HG03039 (cell line): Measurements from ENCODE around the gene FAM9A.

Experiments used
- ATAC-seq: cut with Tn5 transposase; IDR thresholded peaks from one replicate; pipeline ENCODE4 v1.9.1; 2021; ENCODE audit warnings: mild to moderate bottlenecking, moderate library complexity; ENCODE audit not compliant: unreplicated experiment

FAM9A gene

GRCh38 chrX:8801041-8801599 lies at the start of gene FAM9A:
FAM9A (minus strand) TSS chrX:8801383; CDS start chrX:8800171, 1,212 bp downstream.
- ATAC-seq: no peak

DNA sequence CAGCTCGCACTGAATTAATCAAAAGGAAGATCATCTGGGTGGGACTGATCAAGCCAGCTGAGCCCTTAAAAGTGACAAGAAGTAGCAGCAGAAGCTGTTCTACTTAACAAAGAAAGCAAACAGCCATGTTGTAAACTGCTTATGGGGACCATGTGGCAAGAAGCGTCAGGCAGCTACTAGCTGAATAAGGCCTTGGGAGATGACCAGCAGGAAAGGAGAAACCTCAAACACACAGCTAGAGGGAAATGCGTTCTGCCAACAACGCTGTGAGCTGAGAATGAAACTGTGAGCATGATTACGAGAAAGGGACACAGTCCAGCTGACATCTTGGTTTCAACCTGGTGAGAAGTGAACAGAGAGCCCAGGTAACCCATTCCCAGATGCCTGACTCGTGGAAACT lies 49.3 kb upstream of the FAM9A start:
- no peak for ATAC-seq

DNA sequence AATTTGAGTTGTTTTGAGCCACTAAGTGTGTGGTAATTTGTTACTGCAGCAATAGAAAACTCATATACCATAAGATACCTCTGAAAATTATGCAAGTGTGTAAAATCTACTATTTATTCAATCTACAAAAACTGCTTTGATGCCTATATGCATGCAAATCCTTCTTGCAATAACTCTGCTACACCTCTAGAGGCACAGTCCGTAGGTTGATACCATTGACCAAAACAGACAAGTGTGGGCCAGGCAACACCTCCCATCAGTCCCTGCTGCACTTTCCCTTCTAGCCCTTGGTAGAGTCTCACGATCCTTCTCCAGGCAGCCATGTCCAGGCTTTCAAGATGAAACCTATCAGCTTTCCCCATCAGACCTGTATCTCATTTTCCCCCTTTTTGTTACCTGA lies 48.8 kb upstream of the FAM9A start:
- no peak for ATAC-seq

- ATAC-seq: no peak
Measured at GRCh38 chrX:8849458-8849857, 48.3 kb upstream of the FAM9A start.

DNA sequence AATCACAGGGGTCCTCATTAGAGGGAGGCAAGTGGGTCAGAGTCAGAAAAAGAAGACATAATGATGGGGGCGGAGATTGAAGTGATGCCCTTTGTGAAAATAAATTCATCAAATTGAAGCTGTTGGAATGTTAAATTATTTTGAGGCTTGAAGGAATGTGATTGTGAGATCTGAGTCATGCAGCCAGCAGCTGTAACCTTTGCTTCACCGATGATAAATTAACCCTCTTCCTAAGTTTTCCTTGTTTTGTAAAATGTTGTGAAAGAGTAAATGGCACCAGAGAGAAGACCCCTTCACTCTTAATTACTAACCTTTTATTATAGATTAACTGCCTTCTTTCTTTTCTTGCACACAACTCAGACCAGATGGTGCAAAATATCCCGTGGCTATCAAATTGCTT lies 47.7 kb upstream of the FAM9A start:
- no peak for ATAC-seq

GRCh38 chrX:8848441-8848840 lies 47.3 kb upstream of the FAM9A start:
- no peak for ATAC-seq

DNA sequence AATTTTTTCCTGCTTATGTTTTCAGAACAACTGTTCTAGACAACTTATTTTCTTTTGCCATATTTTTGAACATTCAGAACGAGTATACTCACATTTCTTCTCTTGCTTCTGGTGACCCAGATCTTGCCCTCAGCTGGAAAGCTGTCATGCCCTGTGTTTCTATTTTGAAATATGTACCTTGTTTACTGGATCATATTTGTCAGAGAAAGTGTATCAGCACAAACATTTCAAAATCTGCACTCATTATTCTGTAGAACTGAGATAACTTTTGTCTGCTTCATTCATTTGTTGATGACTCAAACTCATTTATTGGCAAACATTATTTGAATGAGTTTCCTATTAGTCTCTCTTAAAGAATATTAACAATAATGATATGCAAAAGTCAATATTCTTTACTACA lies 46.2 kb upstream of the FAM9A start:
- no peak for ATAC-seq

DNA sequence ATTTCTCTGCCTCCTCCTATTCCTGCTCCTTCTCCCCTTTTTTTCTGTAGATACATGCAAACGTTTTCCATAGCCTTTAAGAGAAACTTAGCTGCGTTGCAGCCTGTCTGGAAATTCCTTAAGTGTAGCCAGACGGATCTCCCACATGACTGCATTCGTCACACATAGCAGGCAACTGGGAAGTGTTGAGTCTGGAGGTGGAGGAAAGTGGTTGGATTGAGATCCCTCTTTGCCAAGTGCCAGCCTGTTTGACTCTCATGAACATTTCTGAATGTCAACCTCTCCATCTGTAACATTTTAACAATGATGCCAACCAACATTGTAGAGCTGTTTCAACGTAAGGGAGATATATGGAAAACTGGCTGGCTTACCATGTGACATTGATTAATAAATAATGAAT lies 45.1 kb upstream of the FAM9A start:
- ATAC-seq: no peak

DNA sequence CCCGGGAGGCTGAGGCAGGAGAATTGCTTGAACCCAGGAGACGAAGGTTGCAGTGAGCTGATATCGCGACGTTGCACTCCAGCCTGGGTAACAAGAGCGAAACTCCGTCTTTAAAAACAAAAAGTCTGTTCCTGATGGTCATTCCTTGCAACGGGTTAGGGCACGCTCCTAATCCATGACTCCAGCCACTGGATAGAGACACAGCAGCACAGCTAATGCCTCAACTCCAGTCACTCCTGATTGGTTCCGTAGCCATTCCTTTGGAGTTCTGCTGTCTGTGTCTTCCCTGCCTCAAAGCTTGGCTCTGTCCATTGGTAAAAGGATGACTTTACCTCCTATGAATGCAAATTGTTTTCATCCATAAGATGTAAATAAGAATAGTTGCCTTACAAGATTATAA lies 44.3 kb upstream of the FAM9A start:
- no peak for ATAC-seq

DNA sequence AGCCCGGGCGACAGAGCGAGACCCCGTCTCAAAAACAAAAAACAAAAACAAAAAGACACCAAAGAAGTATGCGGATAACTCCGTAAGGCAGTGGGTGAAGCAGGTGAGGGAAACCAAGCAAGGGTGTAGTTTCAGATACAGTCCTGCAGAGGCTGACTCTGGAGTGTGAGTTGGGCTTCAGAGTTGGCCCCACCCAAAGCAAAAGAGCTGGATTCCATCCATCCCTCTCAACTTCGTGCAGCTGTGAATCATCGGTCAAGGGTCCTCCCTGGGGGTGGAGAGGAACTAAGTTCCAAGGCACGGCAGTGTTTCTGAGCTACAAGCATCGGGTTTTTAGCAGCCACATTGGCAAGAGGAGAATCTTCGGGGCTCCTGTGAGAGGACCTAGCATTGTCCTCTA lies 43.9 kb upstream of the FAM9A start:
- no peak for ATAC-seq

DNA sequence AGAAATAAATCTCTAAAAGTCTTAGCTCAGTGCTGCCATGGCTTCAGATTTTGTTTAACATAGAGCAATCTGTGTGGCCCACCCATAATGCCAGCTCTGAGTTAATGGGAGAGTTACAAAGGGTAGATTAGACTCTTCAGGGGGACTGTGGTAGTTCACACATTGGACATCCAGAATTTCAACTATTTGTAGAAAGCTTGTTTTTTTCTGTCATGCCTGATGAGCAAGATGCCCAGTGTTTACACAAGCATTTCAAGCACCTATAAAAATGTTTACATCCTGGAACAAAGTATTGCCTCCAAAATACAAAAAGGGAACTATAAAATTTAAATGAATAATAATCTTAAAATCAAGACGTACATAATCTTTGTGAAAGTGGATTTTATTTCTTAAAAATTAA lies 43.0 kb upstream of the FAM9A start:
- no peak for ATAC-seq

GRCh38 chrX:8841911-8842310 lies 40.7 kb upstream of the FAM9A start:
- no peak for ATAC-seq

DNA sequence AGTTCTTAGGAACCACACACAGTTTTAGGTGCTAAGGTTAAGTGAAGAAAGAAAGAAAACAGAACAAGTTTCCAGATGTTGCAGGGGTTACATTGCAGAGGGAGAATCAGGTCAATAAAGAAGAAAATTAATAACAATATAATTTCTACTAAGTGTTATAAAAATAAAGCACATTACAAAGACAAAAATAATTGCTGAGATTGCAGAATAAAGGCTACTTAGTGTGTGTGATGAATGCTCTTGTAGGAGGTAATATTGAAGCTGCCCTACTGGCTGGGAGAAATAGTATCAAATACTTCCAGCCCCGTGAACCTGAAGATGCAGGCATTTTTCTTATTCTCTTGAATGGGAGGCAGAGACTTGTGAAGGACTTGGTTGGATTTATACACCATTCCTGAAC lies 33.2 kb upstream of the FAM9A start:
- ATAC-seq: no peak

DNA sequence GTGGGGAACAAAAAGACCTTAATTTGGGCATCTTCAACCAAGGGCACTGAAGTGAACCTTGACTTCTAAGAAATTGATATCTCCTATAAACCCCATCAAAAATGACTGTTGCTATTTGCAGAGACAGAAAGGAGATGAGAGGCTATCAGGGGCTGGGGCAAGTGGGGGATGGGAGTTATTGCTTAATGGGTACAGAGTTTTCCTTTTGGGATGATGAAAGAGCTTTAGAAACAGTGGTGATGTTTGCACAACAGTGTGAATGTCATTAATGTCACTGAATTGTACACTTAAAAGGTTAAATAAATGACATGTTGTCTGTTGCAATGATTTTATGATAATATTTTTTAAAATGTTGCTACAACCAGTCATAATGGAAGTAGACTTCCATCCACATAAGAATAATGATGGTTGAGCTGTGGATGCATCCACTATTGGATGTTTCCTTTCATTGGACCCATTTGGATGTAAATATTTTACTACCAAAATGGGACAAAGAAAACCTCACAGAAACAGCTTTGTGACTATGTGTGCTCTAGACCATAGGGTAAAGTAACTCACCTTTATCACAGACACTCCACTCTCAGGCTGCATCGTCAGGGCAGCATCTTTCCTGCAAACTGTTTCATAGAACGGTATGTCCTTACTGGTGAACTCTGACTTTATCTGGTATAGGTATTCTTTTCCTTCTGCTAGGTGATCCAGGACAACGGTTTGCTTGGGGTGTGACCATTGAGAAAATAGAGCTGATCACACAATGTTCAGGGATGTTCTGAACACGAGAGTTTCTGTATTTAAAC lies 31.6 kb upstream of the FAM9A start:
- no peak for ATAC-seq

- no peak for ATAC-seq
Measured at GRCh38 chrX:8823698-8824097, 22.5 kb upstream of the FAM9A start.

GRCh38 chrX:8822002-8822401 lies 20.8 kb upstream of the FAM9A start:
- no peak for ATAC-seq

- ATAC-seq: no peak
Measured at GRCh38 chrX:8820910-8821527, 19.8 kb upstream of the FAM9A start.

DNA sequence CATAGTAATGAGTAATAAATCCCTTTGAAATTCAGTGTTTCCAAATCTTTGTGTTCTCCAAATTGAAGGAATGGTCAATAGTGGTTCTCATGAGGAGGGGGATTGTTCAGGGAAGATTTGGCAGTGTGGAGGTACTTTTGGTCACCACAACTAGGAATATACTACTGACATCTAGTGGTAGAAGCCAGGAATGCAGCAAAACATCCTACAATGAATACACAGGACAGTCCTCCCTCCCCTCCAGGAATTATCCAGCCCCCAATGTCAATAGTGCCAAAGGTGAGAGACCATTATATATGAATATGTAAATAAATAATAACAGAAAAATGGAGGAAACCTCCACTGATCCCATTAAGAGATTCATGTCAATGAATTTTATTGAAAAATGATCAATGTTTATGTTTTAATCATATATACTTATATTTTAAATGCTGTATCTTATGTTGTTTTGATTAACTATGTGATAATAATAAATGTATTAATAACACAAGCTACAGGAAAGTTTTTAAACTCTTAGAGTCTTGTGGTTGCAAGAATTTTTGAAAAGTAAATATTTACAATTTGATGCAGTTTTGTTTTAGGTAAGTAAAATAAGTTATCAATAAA lies 14.4 kb upstream of the FAM9A start:
- no peak for ATAC-seq

DNA sequence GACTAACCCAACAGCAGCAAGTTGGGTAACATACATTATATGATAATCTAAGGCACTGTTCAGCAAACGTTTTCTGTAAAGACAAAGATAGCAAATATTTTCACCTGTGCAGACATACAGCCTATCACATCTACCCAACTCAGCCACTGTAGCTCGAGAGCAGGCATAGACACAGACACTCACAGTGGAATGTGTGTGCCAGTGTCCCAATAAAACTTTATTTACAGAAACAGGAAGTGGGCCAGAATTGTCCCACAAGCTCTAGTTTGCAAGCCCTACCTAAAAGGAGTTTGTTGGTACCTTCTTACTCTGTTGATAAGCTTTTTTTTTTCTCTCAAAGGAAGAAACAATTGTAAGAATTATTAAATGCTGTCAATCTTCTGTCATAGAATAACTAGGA lies 11.9 kb upstream of the FAM9A start:
- ATAC-seq: no peak

GRCh38 chrX:8811611-8812010 lies 10.4 kb upstream of the FAM9A start:
- ATAC-seq: no peak

GRCh38 chrX:8808661-8809060 lies 7.5 kb upstream of the FAM9A start:
- no peak for ATAC-seq

DNA sequence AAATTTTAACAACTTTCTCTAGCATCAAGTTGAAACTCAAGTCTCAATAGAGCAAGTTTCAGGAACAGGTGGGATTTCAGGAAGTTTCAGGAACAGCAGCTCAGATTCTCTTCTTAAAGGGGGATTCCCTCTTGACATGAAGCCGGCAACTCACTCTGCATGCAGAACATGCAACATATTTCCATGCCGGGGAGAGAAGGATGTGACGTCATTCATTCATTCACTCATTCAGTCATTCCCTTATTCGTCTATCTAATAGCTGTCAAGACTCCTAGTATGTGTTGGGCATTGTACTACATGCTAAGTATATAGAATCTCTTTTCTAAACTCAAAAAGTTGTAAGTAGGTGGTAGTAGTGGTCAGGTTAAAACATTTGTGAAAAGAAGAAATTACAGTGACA lies 4.8 kb upstream of the FAM9A start:
- ATAC-seq: no peak
